SKM-1 (cell line): ENCODE results near the gene SPDYC.
"Not testable (repeated sequence)": the region's sequence is repeated elsewhere in the genome, so short reads cannot be mapped to it uniquely, and the experiment has no call there.

ENCODE experiments used
- DNase-seq: peaks from one replicate; lab custom pipeline; 2025; ENCODE audit not compliant: unreplicated experiment; lab: John Stamatoyannopoulos, UW

The SPDYC gene

GRCh38 chr11:65166893-65167292, 3.1 kb upstream of the SPDYC start:
- no peak for DNase-seq

DNA sequence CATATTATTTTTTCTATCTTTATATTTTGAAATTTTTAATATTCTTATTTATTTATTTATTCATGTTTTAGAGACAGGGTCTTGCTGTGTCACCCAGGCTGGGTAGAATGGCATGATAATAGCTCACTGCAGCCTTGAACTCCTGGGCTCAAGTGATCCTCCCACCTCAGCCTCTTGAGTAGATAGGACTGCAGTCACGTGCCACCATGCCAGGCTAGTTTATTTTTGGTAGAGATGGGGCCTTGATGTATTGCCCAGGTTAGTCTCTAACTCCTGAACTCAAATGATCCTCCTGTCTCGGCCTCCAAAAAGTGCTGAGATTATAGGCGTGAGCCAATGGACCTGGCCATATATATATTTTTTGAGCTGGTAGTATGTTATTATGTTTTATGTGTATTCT, 2.4 kb upstream of the SPDYC start:
- no peak for DNase-seq

GRCh38 chr11:65169164-65169641, 830 bp upstream of the SPDYC start:
- no peak for DNase-seq

- DNase-seq = no peak
These were observed 2.6 kb downstream of the SPDYC start for GRCh38 chr11:65172600-65172999.

DNA sequence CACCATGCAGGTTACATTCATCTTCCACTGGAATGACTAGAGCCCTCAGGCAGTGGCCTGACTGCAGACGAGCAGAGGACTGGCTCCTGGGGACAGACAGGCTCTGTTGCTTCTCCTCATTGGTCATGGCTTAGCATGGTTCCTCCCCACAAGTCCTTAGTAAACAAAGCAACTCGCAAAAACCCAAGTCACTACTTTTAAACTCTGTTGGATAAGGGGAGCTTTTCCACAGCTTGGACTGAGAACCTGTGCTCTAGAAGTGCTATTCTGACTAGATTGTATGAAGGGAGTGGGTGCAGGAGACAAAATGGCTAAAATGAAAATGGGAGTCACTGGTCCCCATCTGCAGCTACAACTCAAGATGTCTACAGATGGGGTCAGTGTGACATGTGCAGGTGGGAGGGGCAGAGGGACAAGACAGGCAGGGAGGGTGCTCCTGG, 4.6 kb downstream of the SPDYC start:
- not testable (repeated sequence) for DNase-seq

DNA sequence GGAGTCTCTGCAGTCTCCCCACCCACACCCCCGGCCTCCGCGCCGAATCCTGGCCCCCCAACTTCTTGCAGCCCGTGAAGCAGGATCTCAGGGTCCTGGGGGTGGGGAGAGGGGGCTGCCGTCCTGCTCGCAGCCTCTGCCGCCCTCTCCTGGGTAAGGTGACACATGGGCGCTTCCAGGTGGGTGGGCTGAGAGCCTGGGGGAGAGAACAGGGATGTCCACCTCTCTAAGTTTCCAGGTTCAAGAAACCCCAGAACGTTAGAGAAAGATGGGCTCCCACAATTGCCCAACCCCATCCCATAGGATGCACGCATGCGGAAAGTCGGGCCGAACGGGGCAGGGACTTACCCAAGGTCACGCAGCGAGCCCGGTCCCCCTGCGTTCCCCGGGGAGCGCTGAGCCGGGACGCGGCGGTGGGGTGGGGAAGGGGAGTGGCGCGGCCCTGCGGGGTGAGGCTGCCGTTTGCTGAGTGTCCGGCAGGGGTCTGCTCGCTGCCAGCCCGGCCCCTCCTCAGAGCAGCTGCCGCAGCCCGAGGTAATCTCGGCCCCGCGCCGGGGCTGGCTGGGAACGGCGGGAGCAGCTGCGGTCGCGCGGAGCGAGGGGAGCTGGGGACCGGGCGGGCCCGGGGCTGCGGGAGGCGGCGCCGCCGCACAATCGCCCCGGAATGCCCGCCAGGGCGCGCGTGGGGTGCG, 11.0 kb downstream of the SPDYC start:
- DNase-seq = no peak

DNA sequence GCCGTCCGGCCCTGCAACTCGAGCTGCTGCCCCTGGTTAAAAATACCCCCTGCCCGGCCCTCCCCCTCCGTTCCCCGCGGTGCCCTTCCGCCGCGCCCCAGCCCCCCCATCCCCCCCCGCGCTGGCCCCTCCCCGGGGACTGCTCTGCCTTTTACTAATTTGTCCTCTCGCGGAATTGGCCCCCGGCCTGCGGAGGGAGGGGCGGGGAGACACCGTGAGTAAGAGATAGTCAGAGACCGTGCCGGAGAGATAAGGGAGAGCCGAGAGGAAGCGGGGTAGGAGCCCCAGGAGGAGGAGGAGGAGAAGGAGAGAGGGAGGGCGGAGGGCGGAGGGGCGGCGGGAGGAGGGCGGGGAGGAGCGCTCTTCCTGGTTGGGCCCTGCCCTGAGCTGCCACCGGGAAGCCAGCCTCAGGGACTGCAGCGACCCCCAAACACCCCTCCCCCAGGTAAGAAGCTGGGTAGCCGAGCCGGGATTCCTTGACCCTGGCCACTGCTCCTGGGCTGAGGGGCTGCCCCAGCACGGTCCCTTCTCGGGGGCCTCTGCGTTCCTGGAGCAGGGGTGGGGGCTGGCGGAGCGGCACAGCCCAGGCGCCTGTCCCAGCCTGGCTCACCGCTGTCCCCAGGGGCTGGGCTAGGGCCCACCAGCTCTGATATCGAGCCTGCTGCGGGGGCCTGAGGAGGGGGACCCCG, 11.7 kb downstream of the SPDYC start, which contains the start of gene CAPN1:
Gene CAPN1, plus strand, starts transcription at position 360 of the 689 bp plus-strand sequence. CDS start 774 bp downstream, outside the sequence.
- DNase-seq = peak; percentile 78

- no peak for DNase-seq
These were observed 12.5 kb downstream of the SPDYC start for GRCh38 chr11:65182258-65183170.

DNA sequence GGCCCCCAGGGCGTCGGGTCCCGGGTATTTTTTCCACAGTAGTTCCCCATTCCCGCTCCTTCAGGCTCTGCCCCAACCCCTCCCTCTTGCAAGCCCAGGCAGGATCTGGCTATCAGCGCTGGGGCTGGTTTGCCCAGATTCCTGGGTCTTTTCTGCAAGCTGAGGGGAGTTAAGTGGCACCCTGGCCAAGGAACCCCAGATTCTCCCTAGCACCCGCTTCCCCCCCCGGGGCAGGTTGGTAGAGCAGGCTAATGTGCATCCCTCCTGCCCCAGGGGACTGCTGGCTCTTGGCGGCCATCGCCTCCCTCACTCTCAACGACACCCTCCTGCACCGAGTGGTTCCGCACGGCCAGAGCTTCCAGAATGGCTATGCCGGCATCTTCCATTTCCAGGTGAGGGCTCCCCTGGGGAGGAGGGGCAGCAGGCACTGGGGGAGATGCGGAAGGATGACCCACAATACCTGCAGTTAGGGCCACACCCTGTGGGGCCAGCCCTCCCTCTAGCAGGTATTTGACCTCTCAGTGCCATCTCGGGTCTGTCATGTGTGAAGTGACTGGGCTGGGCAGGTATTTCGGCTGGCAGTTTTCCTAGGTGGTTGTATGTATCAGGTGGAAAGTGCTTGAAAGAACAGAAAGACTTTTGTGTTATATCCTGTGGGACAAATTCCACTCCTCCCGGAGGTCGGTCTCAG, 13.3 kb downstream of the SPDYC start:
- DNase-seq = no peak

DNA sequence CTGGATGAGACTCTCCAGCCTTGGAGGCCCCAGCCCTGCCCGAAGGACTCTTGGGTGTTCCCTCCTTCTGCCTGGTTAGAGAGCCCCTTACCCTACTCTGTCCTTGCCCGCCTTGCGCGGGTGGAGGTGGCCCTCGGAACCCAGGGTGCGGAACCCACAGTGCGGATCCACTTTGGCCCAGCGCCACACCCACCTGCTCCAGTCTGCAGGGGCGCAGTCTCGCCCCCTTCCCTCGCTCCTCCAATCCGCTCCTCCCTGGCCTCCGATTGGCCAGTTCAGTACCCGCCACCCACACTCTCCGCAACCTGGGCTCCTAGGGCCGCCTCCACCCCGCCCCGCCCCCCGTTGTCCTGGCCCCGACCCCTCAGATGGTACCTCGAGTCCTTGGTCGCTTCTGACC, 14.1 kb downstream of the SPDYC start:
- DNase-seq = no peak

GRCh38 chr11:65185171-65185570, 15.1 kb downstream of the SPDYC start:
- DNase-seq = no peak

DNA sequence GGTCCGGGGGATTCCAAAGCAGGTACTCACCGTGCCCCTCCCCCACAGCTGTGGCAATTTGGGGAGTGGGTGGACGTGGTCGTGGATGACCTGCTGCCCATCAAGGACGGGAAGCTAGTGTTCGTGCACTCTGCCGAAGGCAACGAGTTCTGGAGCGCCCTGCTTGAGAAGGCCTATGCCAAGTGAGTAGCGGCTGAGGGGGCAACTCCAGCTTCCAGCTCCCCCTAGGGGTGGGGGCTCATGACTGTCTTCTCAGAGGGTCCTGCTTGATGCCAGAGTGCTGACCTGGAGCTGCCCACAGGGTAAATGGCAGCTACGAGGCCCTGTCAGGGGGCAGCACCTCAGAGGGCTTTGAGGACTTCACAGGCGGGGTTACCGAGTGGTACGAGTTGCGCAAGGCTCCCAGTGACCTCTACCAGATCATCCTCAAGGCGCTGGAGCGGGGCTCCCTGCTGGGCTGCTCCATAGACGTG, 15.9 kb downstream of the SPDYC start:
- no peak for DNase-seq

GRCh38 chr11:65186701-65187100, 16.7 kb downstream of the SPDYC start:
- no peak for DNase-seq

- no peak for DNase-seq
These were observed 17.2 kb downstream of the SPDYC start for GRCh38 chr11:65187146-65187675.

- no peak for DNase-seq
These were observed 18.0 kb downstream of the SPDYC start for GRCh38 chr11:65187971-65188461.

DNA sequence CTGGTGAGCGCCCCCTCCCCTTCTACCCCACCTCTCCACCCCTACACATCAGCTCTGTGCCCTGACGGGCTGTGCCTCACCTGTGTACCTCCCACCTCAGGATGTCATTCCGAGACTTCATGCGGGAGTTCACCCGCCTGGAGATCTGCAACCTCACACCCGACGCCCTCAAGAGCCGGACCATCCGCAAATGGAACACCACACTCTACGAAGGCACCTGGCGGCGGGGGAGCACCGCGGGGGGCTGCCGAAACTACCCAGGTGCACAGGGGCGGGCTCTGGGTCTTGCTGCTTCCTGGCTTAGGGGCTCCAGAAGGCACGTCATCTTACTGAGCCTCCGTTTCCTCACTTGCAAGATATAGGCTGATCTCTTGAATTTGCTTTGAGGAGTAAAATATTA, 18.5 kb downstream of the SPDYC start:
- no peak for DNase-seq

DNA sequence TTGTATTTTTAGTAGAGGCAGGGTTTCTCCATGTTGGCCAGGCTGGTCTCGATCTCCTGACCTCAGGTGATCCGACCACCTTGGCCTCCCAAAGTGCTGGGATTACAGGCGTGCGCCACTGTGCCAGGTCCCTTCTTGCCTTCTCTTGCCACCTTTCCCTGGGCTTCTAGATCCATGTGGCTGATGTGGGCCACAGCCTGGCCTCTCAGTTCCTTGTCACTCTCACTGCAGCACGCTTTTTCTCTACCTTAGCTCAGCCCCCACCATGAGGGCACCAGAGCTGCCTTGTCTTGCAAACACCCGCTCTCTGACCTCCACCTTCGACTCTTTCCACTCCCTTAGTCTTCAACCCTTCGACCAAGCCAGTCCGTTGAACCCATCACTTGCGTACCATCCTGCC, 19.2 kb downstream of the SPDYC start:
- DNase-seq = no peak

GRCh38 chr11:65194564-65194963, 24.5 kb downstream of the SPDYC start:
- no peak for DNase-seq

DNA sequence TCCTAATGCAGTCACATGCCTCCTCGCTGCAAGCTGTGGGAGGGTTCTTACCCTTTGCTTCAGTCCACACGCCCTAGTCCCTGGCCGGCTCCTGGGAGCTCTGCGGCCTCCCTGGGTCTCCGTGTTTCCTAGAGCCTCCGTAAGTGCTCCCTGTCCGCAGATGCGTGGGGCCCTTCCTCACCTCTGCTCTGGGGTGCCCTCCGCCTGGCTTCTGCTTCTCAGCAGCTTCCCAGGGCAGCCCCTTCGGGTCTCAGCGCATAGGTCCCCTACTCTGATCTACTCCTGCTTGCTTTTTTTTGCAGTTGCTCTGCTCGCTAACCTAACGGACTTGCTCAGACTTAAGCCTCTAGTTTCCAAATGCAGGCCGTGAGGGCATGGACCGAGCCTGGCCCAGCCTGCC, 34.1 kb downstream of the SPDYC start:
- DNase-seq = no peak
